HFF-Myc (cell line): ENCODE results near the gene FAM240A.

Experiments
- DNase-seq: peaks from one replicate; pipeline ENCODE4 v3.0.0-alpha.2; 2011; ENCODE audit warnings: low read depth; ENCODE audit errors: extremely low read depth
- H3K4me3 ChIP-seq: replicated peaks from 2 replicates; pipeline ENCODE4 v1.5.1; 2011; ENCODE audit warnings: low read depth, mild to moderate bottlenecking, control low read depth, low read length
- TF ChIP-seq, protein P1 (sequence below): IDR thresholded peaks from 2 replicates; pipeline ENCODE4 v1.5.1; 2012; ENCODE audit warnings: mild to moderate bottlenecking, low read depth, low read length, control low read depth; ENCODE audit errors: missing control alignments

The FAM240A gene

DNA sequence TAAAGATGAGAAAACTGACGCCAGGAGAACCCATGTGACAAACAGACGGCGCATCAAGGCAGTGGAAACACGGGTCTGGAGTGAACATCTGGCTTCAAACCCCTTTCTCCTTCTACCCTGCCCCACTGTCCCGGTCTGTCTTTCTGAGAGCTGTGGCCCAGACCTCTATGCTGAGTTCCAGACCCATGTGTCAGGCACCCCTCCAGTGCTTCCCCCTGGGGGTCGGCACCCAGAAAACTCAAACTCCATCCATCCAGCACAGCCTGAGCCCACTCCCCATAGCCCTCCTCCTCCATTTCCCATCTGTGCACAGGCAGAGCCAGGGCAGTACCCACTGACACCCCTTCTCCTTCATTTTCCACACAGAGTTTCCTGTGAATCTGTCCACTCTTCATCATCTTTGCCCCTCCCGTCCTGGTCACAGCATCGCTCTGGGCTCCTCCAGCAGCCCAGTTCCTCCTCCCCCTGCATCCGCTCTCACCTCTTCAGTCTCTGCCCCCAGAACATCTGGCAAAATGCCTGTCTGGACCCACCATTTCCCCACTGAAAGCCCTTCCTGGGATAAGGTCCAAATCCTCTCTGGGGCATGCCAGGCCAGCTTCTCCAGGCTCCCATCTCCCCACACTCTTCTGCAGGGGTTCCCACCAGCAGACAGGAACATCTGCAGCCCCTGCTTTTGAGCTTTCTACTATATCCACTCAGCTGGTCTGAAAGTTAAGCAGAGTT, 2.9 kb downstream of the FAM240A start:
- TF ChIP-seq, protein P1, sequence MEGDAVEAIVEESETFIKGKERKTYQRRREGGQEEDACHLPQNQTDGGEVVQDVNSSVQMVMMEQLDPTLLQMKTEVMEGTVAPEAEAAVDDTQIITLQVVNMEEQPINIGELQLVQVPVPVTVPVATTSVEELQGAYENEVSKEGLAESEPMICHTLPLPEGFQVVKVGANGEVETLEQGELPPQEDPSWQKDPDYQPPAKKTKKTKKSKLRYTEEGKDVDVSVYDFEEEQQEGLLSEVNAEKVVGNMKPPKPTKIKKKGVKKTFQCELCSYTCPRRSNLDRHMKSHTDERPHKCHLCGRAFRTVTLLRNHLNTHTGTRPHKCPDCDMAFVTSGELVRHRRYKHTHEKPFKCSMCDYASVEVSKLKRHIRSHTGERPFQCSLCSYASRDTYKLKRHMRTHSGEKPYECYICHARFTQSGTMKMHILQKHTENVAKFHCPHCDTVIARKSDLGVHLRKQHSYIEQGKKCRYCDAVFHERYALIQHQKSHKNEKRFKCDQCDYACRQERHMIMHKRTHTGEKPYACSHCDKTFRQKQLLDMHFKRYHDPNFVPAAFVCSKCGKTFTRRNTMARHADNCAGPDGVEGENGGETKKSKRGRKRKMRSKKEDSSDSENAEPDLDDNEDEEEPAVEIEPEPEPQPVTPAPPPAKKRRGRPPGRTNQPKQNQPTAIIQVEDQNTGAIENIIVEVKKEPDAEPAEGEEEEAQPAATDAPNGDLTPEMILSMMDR, result no peak
- no peak overlapping the region for H3K4me3 ChIP-seq
- no peak for DNase-seq

DNA sequence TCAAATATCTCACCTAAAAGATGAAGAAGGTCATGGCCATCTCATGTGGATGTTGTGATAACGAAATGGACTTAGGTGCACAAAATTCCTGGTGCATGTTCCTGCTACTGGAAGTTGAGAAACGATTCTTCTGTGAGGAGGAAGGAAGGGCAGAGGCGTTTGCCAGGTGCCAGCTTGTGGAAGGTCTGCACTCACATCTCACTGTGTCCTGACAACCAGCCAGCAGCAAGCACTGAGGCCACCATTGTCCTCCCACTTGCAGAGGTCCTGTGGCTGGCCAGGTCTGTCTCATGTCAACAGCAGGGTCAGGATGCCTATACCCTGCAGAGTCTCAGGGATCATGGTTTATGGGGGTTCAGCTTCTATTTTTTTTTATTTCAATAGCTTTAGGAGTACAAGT, 3.7 kb downstream of the FAM240A start:
- H3K4me3 ChIP-seq, result no peak overlapping the region
- TF ChIP-seq, protein P1, result no peak
- no peak for DNase-seq

DNA sequence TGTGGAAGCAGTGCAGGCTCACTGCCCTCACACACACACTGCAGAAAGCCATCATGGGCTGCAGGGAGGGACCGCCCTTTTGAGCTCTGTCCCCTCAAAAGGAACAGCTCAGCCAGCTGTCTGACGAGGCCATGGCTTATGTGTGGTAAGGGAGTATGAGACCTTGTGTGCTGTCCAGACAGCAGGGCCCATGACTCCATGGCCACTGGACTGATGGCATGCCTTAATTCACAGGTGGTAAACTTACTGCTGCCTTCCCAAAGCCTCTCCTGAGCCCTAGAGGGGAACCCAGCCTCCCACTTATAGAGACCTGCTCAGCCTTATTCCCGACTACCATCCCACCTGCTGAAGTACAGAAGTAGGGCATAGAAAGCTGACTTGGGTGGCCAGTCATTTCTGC, 5.6 kb downstream of the FAM240A start:
- TF ChIP-seq, protein P1, result no peak
- no peak for DNase-seq

DNA sequence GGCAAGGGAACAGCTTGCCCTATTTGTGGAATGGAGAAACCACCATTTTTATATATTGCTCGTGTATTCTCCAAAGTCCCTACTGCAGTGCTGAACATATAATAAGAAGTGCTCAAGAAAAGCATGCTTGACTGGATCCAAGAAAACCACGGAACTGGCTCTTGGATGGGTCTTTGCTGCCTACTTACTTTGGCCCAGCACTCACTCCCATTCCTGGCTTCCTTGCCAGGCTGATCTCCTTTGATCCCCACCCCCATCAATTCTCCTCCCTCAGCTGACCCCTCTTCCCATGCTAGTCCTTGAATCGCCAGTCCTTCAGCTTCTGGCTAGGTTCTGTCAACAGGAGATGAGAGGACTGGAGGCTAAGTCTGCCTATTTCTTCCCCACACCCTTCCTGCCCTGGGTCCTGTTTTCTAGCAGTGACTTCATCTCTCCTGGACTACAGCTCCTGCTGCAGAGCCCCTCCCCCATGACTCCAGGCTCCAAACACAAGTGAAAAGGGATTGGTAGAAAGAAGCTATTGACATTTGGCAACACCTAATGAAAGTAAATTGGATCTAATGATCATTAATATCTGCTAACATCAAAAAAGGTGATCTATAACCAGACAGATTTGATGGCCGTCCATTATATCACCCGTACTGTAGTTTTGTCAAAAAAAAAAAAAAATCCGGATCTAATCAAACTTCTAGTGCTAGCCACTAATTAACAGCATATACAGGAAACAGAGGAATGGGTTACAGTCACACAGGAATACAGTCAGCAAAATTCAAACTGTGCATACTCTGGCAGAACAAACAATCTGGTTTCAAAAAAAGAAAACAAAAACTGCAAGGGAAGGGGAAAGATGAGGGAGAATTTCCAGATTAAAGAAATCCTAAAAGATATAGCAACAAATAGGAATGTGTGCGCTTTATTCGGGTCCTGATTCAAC, 7.8 kb downstream of the FAM240A start:
- TF ChIP-seq, protein P1, result no peak
- DNase-seq, result no peak
- H3K4me3 ChIP-seq, result no peak overlapping the region

More for the DNA sequence above, 5.6 kb downstream of the FAM240A start:
- H3K4me3 ChIP-seq, result no peak overlapping the region

DNA sequence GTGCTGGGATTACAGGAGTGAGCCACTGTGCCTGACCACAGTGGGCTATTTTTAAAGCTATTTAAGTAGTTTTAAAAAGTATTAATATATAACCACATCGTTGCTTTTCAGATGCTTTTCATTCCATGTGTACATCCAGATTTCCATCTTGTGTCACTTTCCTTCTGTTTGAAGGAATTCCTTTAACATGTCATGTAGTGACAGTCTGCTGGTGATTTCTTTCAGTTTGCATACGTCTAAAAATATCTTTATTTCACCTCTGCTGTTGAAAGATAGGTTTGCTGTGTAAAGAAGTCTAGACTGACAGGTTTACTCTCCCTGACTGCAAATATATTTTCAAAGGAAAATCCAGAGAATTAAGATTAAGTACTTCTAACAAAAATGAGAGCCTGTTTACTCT, 12.2 kb downstream of the FAM240A start:
- no peak for DNase-seq
- no peak overlapping the region for H3K4me3 ChIP-seq
- TF ChIP-seq, protein P1, result no peak

DNA sequence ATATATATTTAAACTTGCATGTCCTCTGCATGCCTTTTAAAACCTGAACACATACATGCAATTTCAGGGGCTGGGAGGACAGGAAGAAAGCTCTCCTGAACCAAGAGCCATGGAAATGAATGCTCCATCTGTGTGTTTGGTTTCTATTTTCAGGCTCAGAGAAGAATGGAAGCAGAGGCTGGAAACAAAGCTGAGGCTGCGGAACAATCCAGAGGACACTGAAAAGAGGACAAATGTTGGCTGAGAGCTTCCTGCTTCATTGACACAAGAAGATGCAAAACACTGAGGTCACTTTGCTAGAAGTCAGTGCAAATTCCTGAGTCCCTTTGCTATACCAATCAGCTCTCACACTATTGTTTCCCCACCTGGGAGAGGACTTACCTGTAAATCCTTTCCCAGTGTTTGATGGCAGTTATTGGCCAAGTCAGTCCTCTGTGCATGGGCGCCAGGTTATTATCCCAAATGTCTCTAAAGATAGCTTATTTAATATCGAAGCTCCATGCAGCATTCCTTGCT, 12.7 kb downstream of the FAM240A start:
- H3K4me3 ChIP-seq, result no peak overlapping the region
- DNase-seq, result no peak

More for the DNA sequence above, 12.7 kb downstream of the FAM240A start:
- TF ChIP-seq, protein P1, result no peak
